ENCODE results near the gene HS6ST3.
"Not testable (repeated sequence)": the region's sequence is repeated elsewhere in the genome, so short reads cannot be mapped to it uniquely, and the experiment has no call there.

HS6ST3 gene

DNA sequence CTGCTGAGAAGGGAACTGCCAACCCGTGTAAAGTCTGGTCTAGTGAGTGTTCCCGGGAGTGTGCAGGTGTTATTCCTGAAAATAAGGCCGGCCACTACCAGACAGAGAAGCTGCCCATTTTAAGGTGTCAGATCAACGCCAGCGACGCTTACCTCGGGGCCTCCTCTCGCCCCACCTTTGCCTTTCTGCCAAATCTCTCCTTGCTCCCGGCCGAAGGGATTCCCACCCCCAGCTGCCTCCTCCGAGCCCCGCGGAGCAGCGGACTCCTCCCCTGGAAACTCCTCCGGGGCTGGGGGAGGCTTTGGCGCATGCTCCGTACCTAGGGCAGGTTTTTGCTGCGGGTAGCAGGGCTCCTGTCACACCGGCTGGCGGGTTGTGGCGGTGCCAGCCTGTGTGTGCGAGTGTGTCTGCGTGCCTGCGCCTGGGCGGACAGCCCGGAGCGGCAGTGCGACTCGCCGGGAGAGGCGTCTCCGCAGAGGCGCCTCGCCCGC is at the start of gene HS6ST3:
Gene HS6ST3, plus strand, starts transcription at position 359 of the 491 bp plus-strand sequence.
- TF ChIP-seq CTCF (IDR thresholded peaks at IDR 0.05; ENCODE audit: control insufficient read depth, extremely low read depth, insufficient read depth), result no peak
- DNase-seq (ENCODE audit: low read depth), result no peak
- peak within 1 kb of the TSS; percentile 48 for H3K4me3 ChIP-seq (ENCODE audit: low read depth, low read length)

GRCh38 chr13:96041326-96042110 is 48.4 kb upstream of the HS6ST3 start:
- TF ChIP-seq CTCF (IDR thresholded peaks at IDR 0.05; ENCODE audit: control insufficient read depth, extremely low read depth, insufficient read depth), result no peak
- no peak overlapping the region for H3K4me3 ChIP-seq (ENCODE audit: low read depth, low read length)
- DNase-seq (ENCODE audit: low read depth), result no peak

DNA sequence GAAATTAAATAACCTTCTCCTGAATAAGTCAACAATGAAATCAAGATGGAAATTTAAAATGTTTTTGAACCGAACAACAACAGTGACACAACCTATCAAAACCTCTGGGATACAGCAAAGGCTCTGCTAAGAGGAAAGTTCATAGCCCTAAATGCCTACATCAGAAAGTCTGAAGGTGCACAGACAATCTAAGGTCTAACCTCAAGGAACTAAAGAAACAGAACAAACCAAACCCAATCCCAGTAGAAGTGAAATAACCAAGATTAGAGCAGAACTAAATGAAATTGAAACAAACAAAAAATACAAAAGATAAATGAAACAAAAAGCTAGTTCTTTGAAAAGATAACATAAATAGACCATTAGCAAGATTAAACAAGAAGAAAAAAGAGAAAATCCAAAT is 45.7 kb upstream of the HS6ST3 start:
- no peak for DNase-seq (ENCODE audit: low read depth)
- no peak for TF ChIP-seq CTCF (IDR thresholded peaks at IDR 0.05; ENCODE audit: control insufficient read depth, extremely low read depth, insufficient read depth)
- no peak overlapping the region for H3K4me3 ChIP-seq (ENCODE audit: low read depth, low read length)

GRCh38 chr13:96046449-96047126 is 43.3 kb upstream of the HS6ST3 start:
- DNase-seq (ENCODE audit: low read depth), result not testable (repeated sequence)

GRCh38 chr13:96050955-96051354 is 39.0 kb upstream of the HS6ST3 start:
- not testable (repeated sequence) for H3K4me3 ChIP-seq (ENCODE audit: low read depth, low read length); DNase-seq (ENCODE audit: low read depth)

More at GRCh38 chr13:96046449-96047126, 43.3 kb upstream of the HS6ST3 start:
- H3K4me3 ChIP-seq (ENCODE audit: low read depth, low read length), result not testable (repeated sequence)

- DNase-seq (ENCODE audit: low read depth); H3K4me3 ChIP-seq (ENCODE audit: low read depth, low read length): not testable (repeated sequence)
Measured at GRCh38 chr13:96051491-96051890, 38.4 kb upstream of the HS6ST3 start.

GRCh38 chr13:96051946-96052345 is 38.0 kb upstream of the HS6ST3 start:
- not testable (repeated sequence) for H3K4me3 ChIP-seq (ENCODE audit: low read depth, low read length); DNase-seq (ENCODE audit: low read depth)

GRCh38 chr13:96052656-96053002 is 37.3 kb upstream of the HS6ST3 start:
- peak overlapping the region; percentile 82 for H3K4me3 ChIP-seq (ENCODE audit: low read depth, low read length)
- DNase-seq (ENCODE audit: low read depth), result no peak
- TF ChIP-seq CTCF (IDR thresholded peaks at IDR 0.05; ENCODE audit: control insufficient read depth, extremely low read depth, insufficient read depth), result no peak
